G401.6 (cell line): ENCODE data around the gene PIP5K1B.

Source experiments
- FAIRE-seq: peaks from 2 replicates; lab custom pipeline; 2012; peaks lifted over from hg19 to GRCh38; lab: Jason Lieb, UNC

Gene PIP5K1B

DNA sequence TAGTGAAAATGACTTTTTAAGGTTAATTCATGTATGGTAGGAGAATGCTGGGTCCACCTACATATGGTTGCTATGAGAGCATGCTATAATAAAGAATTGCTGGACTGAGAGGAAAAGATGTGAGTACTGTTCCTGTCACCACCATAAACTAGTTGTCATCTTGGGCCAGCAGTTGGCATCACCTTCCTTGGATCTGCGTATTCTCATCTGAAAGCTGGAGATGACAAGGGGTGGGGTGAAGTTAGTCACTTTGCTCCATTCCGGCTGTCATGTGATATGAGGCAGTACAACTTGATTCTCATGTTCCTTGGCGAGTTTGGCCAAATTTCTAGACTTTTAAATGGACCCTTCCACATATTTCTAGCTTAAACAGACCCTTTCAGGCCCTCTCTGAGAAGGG, 33.3 kb downstream of the PIP5K1B start:
- no peak for FAIRE-seq

DNA sequence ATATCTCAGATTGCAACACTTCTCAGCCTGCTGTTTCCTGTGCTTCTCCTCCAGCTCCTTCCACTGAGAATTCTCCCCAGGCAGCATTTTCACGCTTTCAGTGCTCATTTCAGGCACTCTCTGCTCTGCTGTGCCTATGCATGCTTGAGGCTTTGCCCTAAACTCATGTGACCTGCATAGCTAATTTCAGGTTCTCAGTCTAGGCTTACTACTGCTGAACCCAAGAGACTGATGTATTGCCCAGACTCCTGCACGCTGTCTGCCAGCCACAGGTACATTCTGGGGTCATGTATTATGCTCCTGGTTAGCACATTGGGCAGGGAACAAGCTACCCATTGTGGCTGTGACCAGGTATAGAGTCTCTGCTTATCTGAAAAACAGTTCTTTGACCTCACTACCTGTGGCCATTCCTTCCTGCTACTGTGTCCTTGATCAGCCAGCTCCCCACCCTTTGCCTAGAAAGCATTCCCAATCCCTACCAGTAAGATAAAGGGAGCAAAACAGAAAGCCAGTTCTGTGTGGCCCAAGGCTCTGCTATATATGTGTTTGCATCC, 34.7 kb downstream of the PIP5K1B start:
- no peak for FAIRE-seq

DNA sequence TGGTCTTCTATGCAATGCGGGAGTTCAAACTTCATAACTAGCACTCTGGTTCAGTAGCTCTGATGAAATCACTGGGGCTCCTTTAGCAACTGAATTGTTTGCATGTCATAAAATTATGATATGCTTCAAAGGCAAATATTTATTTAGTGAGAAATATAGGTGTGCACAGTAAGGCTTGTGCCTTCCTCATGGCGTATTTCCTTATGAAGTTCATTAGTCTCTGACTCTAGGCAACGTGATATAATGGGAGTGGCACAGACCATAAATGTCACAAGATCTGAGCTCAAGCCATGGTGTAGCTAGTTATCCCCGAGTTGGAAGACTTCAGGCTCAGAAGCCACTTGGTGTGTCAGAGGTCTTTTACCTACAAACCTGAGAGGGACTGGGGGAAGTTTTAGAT, 35.5 kb downstream of the PIP5K1B start:
- FAIRE-seq, result no peak

DNA sequence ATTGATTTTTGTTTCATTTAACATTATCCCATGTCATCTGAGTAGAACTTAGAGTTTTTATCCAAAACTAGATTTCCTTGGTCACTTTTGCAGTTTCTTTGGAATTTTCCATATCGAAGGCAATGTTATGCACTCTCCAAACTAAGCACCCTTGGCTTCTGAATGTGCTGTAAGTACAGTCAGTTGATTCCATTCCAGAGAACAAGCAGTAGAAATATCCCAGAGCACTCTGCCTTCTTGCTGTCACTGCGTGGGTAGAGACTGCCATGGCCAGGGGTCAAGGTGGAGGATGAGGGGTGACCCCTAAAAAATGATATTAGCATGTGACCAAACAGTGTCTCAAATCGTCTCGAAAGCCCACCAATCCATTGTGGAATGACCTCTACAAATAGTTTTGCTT, 36.2 kb downstream of the PIP5K1B start:
- FAIRE-seq, result no peak

- no peak for FAIRE-seq
Observed at GRCh38 chr9:68741704-68742332, 36.8 kb downstream of the PIP5K1B start.

DNA sequence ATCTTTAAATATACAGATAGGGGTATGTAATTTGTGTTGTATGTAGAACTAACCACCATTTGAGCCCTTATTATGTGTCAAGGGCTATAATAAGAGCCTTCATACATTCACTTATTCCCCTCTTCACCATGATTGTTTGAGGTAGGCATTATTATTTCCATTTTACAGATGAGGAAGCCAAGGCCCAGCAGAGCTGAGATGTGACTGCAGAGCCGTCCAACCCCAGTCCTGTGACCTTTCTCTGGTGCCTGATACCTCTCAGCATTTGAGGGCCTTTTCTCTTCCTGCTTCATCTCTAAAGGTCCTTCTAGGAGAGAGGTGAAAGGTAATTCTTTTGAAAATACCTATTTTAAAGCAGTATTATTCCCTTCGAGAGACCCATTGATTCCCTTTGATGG, 37.3 kb downstream of the PIP5K1B start:
- FAIRE-seq, result no peak

GRCh38 chr9:68744426-68744825, 39.4 kb downstream of the PIP5K1B start:
- no peak for FAIRE-seq

- FAIRE-seq, result no peak
Observed at GRCh38 chr9:68746525-68746924, 41.5 kb downstream of the PIP5K1B start.

- no peak for FAIRE-seq
Observed at GRCh38 chr9:68747043-68747533, 42.0 kb downstream of the PIP5K1B start.

DNA sequence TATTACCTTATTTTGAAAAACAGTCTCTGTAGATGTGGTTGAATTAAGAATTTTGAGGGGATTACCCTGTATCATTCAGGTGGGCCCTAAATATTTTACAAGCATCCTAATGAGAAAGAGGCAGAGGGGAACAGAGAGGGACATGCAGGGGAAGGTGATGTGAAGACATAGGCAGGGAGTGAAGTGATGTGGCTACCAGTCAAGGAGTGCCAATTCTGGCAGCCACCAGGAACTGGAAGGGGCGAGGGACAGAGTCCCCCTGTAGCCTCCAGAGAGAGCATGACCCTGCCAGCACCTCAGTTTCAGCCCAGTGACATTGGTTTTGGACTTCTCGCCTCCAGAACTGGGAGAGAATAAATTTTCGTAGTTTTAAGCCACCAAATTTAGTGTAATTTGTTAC, 44.1 kb downstream of the PIP5K1B start:
- no peak for FAIRE-seq

- FAIRE-seq, result no peak
Observed at GRCh38 chr9:68749579-68750159, 44.6 kb downstream of the PIP5K1B start.

- no peak for FAIRE-seq
Observed at GRCh38 chr9:68750255-68750654, 45.2 kb downstream of the PIP5K1B start.

DNA sequence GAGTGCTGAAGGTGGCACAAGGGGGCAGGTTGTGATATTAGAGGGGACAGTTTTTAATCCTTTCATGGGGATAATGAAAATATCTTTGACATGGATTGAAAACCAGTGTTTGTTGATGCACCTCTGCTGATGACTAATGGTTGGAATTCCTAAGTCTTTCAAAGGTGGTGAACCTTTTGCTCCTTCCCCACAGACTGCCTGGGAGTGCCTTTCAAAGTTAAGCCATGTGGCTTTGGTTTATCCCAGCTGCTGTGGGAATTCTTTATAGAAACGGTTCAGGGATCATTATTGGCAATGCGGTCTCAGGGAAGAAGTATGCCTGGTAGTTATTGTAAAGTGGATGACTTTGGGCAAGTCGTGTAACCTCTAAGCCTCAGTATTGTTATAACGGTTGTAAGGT, 45.7 kb downstream of the PIP5K1B start:
- FAIRE-seq, result no peak

DNA sequence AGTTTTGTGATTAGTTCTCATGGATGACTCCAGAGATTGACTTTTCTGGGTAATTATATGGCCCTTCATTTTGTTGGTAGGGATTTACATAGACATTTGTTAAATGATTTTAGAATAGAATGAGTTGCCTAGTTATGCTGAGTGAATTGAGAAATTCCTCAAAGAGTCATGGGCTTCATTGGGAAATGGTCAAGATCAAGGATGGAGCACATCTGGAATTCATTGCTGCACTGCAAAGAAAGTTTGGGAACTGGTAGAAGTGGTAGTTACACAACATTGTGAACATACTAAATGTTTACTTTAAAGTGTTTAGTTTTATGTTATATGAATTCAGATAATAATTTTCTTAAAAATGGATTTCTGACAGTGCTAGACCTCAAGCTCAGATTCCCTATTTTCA, 46.5 kb downstream of the PIP5K1B start:
- no peak for FAIRE-seq

GRCh38 chr9:68755051-68755450, 50.0 kb downstream of the PIP5K1B start:
- no peak for FAIRE-seq

- FAIRE-seq, result no peak
Observed at GRCh38 chr9:68755752-68756151, 50.7 kb downstream of the PIP5K1B start.

DNA sequence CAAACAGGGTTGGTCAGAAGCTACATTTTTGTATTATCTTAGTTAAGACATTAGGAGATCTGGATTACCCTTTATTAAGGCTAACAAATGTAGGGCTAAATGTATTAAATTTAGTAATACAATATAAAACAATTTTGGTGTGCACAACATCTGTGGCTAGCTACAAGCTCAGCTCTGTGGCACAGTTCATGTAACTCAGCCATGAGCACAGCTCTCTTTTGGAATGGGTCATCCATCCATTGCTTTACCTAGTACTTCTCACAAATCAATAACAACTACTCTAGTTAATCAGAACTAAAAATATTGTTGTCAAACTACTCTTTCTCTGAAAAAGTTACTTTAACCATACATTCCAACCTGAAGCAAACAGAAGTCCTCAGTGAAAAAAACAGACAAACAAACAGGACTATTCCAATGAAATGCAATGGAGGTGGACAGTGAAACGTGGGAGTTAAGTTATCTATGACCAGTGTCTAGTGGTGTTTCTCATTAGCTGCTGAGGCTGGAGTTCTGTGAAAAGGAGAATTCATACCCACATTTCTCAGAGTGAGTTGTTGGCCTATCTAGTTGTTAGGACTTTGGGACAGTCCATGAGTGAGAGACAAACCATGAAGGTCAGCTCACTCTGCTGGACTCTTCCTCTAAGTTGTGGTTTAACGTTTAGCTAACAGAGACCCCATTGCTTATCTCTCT, 55.1 kb downstream of the PIP5K1B start:
- FAIRE-seq, result no peak

GRCh38 chr9:68760674-68761333, 55.8 kb downstream of the PIP5K1B start:
- no peak for FAIRE-seq

DNA sequence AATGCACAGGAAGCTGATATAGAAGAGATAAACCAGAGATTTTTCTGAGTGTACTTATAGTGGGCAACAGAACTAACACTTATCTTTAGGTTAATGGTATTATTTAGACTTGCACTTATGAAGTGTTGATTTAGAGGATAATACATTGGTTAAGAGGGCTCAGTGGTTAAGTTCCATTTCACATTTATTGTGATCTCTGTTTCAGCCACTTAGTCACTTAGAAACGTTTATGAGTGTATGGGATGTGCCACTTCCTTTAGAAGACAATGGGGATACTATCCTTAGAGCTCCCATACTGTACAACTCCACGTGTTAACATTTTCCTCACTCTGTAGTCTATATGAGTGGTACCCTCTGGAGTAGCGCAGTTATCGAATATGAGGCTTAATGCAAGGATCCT, 57.5 kb downstream of the PIP5K1B start:
- no peak for FAIRE-seq

- FAIRE-seq, result no peak
Observed at GRCh38 chr9:68763104-68763503, 58.1 kb downstream of the PIP5K1B start.

- FAIRE-seq, result no peak
Observed at GRCh38 chr9:68768619-68769018, 63.6 kb downstream of the PIP5K1B start.

DNA sequence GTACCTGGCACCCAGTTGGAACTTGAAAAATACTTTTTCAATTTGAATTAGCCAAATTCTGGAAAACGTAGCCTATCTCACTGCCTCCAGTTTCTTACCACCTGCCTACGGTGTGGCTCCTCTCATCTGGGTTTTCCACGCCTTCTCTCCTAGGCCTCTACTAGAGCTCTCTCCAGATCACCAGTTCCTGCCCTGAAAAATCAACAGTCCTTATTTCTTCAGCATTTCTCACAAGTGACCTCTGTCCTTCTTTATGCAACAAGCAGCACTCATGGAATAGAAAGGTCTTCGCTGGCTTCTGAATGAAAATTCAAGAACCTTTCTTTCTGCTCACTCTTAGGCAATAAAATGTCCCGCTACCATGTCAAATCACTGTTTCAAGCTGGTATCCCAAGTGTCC, 64.8 kb downstream of the PIP5K1B start:
- FAIRE-seq, result no peak

- no peak for FAIRE-seq
Observed at GRCh38 chr9:68771376-68771775, 66.3 kb downstream of the PIP5K1B start.
